Activated T-cell treated with anti-CD3 and anti-CD28 coated beads for 4 hours (primary cell): ENCODE measurements around the gene TYW1.
"Not testable (repeated sequence)": the region's sequence is repeated elsewhere in the genome, so short reads cannot be mapped to it uniquely, and the experiment has no call there.

Experiments used
- DNase-seq: peaks from one replicate; pipeline ENCODE4 v3.0.0-alpha.2; 2020

TYW1 gene

GRCh38 chr7:66996444-66997191, at the start of gene TYW1:
Gene TYW1, plus strand, starts transcription at chr7:66996833. Its CDS starts 146 bp downstream, at chr7:66996979.
- DNase-seq: peak; percentile 97

- DNase-seq: no peak
Measured at GRCh38 chr7:66948480-66949109, 48.0 kb upstream of the TYW1 start.

- no peak for DNase-seq
Measured at GRCh38 chr7:66950311-66950710, 46.3 kb upstream of the TYW1 start.

GRCh38 chr7:66950763-66951162, 45.9 kb upstream of the TYW1 start:
- no peak for DNase-seq

- no peak for DNase-seq
Measured at GRCh38 chr7:66952343-66953043, 44.1 kb upstream of the TYW1 start.

- DNase-seq: no peak
Measured at GRCh38 chr7:66953044-66953427, 43.6 kb upstream of the TYW1 start.

DNA sequence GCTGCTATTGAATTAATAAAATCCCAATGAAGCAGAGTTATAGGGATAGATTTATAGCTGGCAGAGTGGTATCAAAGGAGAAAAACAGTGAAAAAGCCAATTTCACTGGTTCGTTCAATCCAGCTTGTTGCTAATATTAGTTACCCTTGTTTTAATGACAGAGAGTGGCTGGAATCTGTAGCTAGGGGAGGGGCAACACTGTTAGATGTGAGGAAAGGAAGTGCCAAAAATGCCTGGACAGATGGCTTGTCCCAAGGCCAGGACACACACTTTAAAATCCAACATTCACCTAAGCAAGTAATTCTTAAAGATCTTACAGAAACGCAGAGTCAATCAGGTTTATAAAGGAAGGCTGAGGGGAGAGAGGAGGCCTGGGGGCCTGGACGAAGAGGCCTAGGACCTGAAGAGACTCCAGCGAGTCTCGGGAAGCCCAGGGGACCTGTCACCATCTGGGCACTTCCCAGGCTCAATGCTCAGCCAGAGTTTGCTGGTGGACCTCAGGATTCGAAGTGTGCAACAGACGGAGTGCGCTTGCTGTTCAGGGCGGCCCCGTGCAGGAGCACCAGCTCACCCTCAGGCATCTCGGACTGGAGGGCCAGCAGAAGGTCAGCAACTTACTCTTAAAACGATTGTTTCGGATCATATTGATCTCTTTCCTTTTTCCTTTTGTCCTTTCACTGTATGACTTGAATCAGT, 38.9 kb upstream of the TYW1 start:
- DNase-seq: no peak

DNA sequence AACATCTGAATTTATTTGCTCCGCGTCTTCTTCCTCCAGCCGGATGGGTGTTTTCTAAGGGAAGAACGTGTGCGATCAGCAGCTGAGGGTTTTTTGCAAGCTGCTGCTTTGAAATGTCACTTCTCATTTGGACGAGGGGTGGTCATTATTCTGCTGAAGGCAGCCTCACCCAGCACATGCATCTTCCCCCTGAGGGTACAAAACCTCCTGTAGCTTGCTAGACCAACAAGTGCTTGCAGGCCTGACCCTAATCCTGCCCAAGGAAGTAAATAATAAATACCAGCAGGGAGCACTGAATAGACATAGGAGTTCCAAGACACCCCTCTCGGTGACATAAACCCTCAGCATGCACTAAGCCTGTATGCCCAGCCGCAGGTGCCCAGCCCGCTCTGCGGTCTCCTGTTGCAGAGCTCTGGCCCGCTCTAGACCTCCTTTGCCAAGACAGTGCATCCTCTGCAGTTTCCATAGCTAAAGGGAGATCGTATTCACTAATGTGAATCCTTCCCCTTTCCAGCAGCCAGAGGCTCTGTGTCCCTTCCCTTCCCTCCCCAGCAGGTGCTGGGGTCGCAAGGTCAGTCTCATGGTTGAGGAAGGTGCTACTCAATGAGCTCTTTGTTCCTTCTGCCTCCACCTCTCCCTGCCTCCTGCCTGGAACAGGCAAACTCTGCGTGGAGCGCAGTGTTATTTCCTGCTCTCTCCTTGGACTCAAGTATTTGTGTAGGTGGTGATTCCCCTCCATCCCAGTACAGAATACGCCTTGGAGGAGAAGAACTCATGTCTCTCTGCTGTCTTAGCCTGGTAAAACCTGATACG, 37.9 kb upstream of the TYW1 start:
- no peak for DNase-seq

GRCh38 chr7:66960192-66960591, 36.4 kb upstream of the TYW1 start:
- no peak for DNase-seq

GRCh38 chr7:66961096-66961495, 35.5 kb upstream of the TYW1 start:
- DNase-seq: no peak

GRCh38 chr7:66964411-66964810, 32.2 kb upstream of the TYW1 start:
- DNase-seq: no peak

DNA sequence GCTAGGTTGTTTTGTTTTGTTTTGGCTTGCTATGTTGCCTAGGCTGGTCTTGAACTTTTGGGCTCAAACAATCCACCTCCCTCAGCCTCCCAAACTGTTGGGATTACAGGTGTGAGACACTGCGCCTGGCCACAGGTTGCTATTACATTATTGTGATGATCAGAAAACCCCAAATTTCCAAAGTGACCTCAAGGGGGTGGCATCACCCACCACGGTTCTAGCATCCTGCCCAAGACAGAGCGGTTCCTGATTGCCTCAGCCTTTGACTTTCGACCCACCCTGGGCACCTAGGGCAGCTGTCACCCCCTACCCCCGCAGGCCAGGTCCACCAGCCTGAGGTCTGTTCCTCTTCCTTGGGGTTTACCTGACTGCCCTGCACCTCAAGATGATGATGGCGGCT, 29.6 kb upstream of the TYW1 start:
- DNase-seq: no peak

- DNase-seq: not testable (repeated sequence)
Measured at GRCh38 chr7:66969001-66969400, 27.6 kb upstream of the TYW1 start.

DNA sequence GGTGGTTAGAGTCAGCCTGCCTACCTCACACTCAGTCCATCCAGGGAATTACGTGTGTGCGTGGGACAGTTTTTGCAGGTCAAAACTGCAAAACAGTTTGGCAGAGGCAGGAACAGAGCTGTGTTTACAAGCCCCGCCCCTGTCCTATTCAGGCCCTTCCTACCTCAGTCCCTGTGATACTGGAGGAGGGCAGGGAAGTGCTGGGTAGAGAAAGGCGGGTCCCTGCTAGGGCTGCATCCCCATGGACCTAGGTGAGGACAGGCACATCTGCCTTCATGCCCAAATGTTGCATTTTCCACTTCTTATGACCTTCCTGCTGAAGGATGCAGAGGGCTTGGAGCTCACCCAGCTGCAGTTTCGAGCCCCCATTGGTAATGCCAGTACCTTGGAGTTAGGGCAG, 26.3 kb upstream of the TYW1 start:
- DNase-seq: no peak

DNA sequence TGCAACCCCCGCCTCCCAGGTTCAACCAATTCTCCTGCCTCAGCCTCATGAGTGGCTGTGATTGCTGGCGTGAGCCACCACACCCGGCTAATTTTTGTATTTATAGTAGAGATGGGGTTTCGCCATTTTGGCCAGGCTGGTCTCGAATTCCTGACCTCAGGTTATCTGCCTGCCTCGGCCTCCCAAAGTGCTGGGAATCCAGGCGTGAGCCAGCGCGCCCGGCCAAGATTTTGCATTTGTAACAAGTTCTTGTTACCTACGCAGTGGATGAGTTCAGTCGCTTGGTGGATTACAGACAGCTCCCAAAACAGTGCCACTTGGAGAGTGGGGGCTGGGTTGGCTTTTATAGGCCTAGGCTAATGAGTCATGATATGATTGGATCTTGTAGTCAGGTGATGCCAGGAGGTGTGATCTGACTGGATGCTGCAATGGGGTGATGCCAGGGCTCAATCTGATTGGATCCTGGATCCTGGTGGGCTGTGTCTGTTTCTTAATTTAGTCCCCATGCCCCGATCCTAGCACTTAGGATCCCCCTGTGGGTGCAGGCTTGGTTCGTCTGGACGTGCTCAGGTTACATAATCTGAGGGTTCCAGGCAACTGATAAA, 21.5 kb upstream of the TYW1 start:
- no peak for DNase-seq

- not testable (repeated sequence) for DNase-seq
Measured at GRCh38 chr7:66978312-66978711, 18.3 kb upstream of the TYW1 start.

DNA sequence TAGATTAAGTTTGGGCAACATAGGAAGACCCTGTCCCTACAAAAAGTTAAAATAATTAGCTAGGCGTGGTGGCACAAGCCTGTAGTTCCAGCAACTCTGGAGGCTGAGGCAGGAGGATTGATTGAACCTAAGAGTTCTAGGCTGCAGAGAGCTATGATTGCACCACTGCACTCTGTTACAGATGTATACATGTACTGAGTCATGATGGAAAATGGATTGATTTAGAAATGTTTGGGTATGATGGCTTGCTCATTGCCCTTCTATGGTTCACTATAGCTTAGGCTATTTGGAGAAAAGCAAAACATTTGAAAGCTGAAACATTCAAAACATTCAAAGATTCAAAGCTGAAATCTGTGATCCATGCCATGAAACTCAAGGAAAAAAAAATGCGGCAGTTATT, 17.6 kb upstream of the TYW1 start:
- not testable (repeated sequence) for DNase-seq

- not testable (repeated sequence) for DNase-seq
Measured at GRCh38 chr7:66980336-66980735, 16.3 kb upstream of the TYW1 start.

GRCh38 chr7:66989552-66989951, 7.1 kb upstream of the TYW1 start:
- not testable (repeated sequence) for DNase-seq

- DNase-seq: not testable (repeated sequence)
Measured at GRCh38 chr7:66994051-66994450, 2.6 kb upstream of the TYW1 start.

- peak; percentile 28 for DNase-seq
Measured at GRCh38 chr7:66994691-66995049, 2.0 kb upstream of the TYW1 start.
